Stomach (tissue), 4 donors: ENCODE data around the gene MCTP1.

Experiments used
- CTCF ChIP-seq, 7 experiments: fragments of 450-650 bp in 4 of 7; fragments of 200-600 bp in 3 of 7; sonication (generic) in 3 of 7; IDR thresholded peaks; one replicate each; pipeline ENCODE4 v1.5.1; 2016 to 2019; ENCODE audit warnings: antibody characterized with exemption in 7 of 7, control low read depth in 2 of 7, mild to moderate bottlenecking in 1 of 7
- POLR2A ChIP-seq, 4 donors: fragments of 450-650 bp; IDR thresholded peaks; one replicate each; pipeline ENCODE4 v1.6.1; 2016; ENCODE audit warnings: antibody characterized with exemption in 4 of 4, control low read depth in 2 of 4, mild to moderate bottlenecking in 1 of 4, moderate library complexity in 1 of 4
- POLR2AphosphoS5 ChIP-seq, 3 donors: sonication (generic); formaldehyde crosslinking; IDR thresholded peaks; one replicate each; pipeline ENCODE4 v1.6.1; 2016; ENCODE audit warnings: antibody characterized with exemption in 3 of 3

GRCh38 chr5:95175106-95175505 is 109.8 kb downstream of the MCTP1 start:
- TF ChIP-seq CTCF (IDR thresholded peaks at IDR 0.05): no peak
- no peak for TF ChIP-seq POLR2AphosphoS5 (IDR thresholded peaks at IDR 0.05)
- no peak for TF ChIP-seq POLR2A (IDR thresholded peaks at IDR 0.05)
